MCF 10A (cell line): ENCODE data around the gene C10orf143. TPM values are rescaled to one million over a fixed set of nuclear protein-coding genes. Genes with fewer than 3 reads are reported as not detected.

Source experiments
- BruUV-seq: library from RNA; stranded (reverse); fragments of 400-500 nt; replicated peaks from 2 replicates; lab custom pipeline; 2021; lab: Mats Ljungman, UMichigan
- CTCF ChIA-PET: fragments of 300-600 bp; sonication (Branson Sonifier 250); formaldehyde crosslinking; extraction: SDS; loops from one replicate; lab custom pipeline; 2021; ENCODE audit warnings: antibody characterized with exemption, inconsistent platforms; lab: Yijun Ruan, JAX
- POLR2A ChIA-PET: fragments of 300-600, 350-650 bp; sonication (Branson Sonifier 250); formaldehyde crosslinking; extraction: SDS; loops from one replicate; lab custom pipeline; 2020; ENCODE audit warnings: antibody characterized with exemption, inconsistent platforms; lab: Yijun Ruan, JAX
- DNase-seq: peaks from one replicate; pipeline ENCODE4 v3.0.0-alpha.2; 2018; ENCODE audit not compliant: unreplicated experiment
- H3K27ac Mint-ChIP-seq: one replicate; pipeline ENCODE4 v1.8.0; 2022; ENCODE audit warnings: mild to moderate bottlenecking, low read depth, mixed read lengths; ENCODE audit not compliant: unreplicated experiment
- H3K27me3 Mint-ChIP-seq: one replicate; pipeline ENCODE4 v1.8.0; 2022; ENCODE audit warnings: mixed read lengths; ENCODE audit not compliant: insufficient read depth, unreplicated experiment
- H3K36me3 Mint-ChIP-seq: one replicate; pipeline ENCODE4 v1.8.0; 2022; ENCODE audit warnings: mild to moderate bottlenecking, moderate library complexity, mixed read lengths; ENCODE audit not compliant: insufficient read depth, unreplicated experiment
- H3K4me1 Mint-ChIP-seq: one replicate; pipeline ENCODE4 v1.8.0; 2022; ENCODE audit warnings: mixed read lengths; ENCODE audit not compliant: insufficient read depth, unreplicated experiment
- H3K4me3 Mint-ChIP-seq: one replicate; pipeline ENCODE4 v1.8.0; 2022; ENCODE audit warnings: mild to moderate bottlenecking, moderate library complexity, mixed read lengths; ENCODE audit not compliant: unreplicated experiment
- H3K9me3 Mint-ChIP-seq: one replicate; pipeline ENCODE4 v1.8.0; 2022; ENCODE audit warnings: mixed read lengths; ENCODE audit not compliant: unreplicated experiment
- CTCF ChIP-seq: fragments of 200-600 bp; IDR thresholded peaks from one replicate; pipeline ENCODE4 v1.8.0; 2022; ENCODE audit warnings: antibody characterized with exemption, mild to moderate bottlenecking; ENCODE audit not compliant: unreplicated experiment
- intact Hi-C: fragments of 100-400 bp; cut with micrococcal nuclease; formaldehyde crosslinking; loops from 2 replicates; pipeline ENCODE4 v1.14.1; 2022
- total RNA-seq: library from RNA; stranded (reverse); gene quantifications from 2 replicates; pipeline ENCODE4 v1.2.3, GENCODE V29; 2022

C10orf143 gene
- total RNA-seq, 1 experiment from 2014 or later, result 4.9 TPM

GRCh38 chr10:130080461-130080814, 30.2 kb downstream of the C10orf143 start:
- no peak overlapping the region for H3K4me3 Mint-ChIP-seq
- POLR2A ChIA-PET, result no interaction called here
- no peaks in the 10 kb centered on the region for H3K27me3 Mint-ChIP-seq
- no peaks in the 10 kb centered on the region for H3K36me3 Mint-ChIP-seq
- H3K27ac Mint-ChIP-seq, result no peak overlapping the region
- CTCF ChIA-PET, result no interaction called here
- no peak for DNase-seq
- no peak for TF ChIP-seq CTCF
- H3K9me3 Mint-ChIP-seq, result no peaks in the 10 kb centered on the region
- BruUV-seq, result no TSS peak
- no peaks in the 10 kb centered on the region for H3K4me1 Mint-ChIP-seq
- intact Hi-C loops, result no loop called here

- Mint-ChIP-seq H3K4me1 (no peaks in the 10 kb centered on the region), H3K27me3 (no peaks in the 10 kb centered on the region), H3K4me3 (no peak overlapping the region), H3K9me3 (no peaks in the 10 kb centered on the region), H3K36me3 (no peaks in the 10 kb centered on the region), H3K27ac (no peak overlapping the region)
- no peak for TF ChIP-seq CTCF
- intact Hi-C loops, result no loop called here
- ChIA-PET POLR2A (interaction anchor here (0.8 kb wide), 1 partner anchor 23 kb away, joined by 3 read pairs; no protein-coding TSS in a partner anchor), CTCF (interaction anchor here (0.6 to 1.2 kb wide), 2 partner anchors 47 to 1762 kb away, joined by 3 read pairs; no protein-coding TSS in a partner anchor)
- no TSS peak for BruUV-seq
- DNase-seq, result no peak
Observed at GRCh38 chr10:130079614-130080460, 30.8 kb downstream of the C10orf143 start.

- ChIA-PET CTCF (no interaction called here), POLR2A (interaction anchor here (0.7 kb wide), 1 partner anchor 941 kb away, joined by 3 read pairs; no protein-coding TSS in a partner anchor)
- no peak for TF ChIP-seq CTCF
- Mint-ChIP-seq H3K4me1 (no peaks in the 10 kb centered on the region), H3K36me3 (no peaks in the 10 kb centered on the region), H3K4me3 (no peak overlapping the region), H3K27ac (no peak overlapping the region), H3K9me3 (no peaks in the 10 kb centered on the region), H3K27me3 (no peaks in the 10 kb centered on the region)
- DNase-seq, result no peak
- no TSS peak for BruUV-seq
- intact Hi-C loops, result no loop called here
Observed at GRCh38 chr10:130078120-130078519, 32.5 kb downstream of the C10orf143 start.

- ChIA-PET POLR2A (interaction anchor here (0.6 kb wide), 1 partner anchor 1485 kb away, joined by 3 read pairs; no protein-coding TSS in a partner anchor), CTCF (no interaction called here)
- H3K27me3 Mint-ChIP-seq, result no peaks in the 10 kb centered on the region
- no peak overlapping the region for H3K4me3 Mint-ChIP-seq
- peaks cover 7% of the 10 kb centered on the region for H3K9me3 Mint-ChIP-seq
- no peak for DNase-seq
- no peak overlapping the region for H3K27ac Mint-ChIP-seq
- TF ChIP-seq CTCF, result no peak
- BruUV-seq, result no TSS peak
- intact Hi-C loops, result no loop called here
- no peaks in the 10 kb centered on the region for H3K36me3 Mint-ChIP-seq
- H3K4me1 Mint-ChIP-seq, result no peaks in the 10 kb centered on the region
Observed at GRCh38 chr10:130076681-130077080, 33.9 kb downstream of the C10orf143 start.
